Fibroblast of the aortic adventitia (primary cell): Measurements from ENCODE around the gene MCTP1. TPM values are rescaled to one million over a fixed set of nuclear protein-coding genes. Genes with fewer than 3 reads are reported as not detected.

Source experiments
- DNase-seq: peaks from one replicate; pipeline ENCODE4 v3.0.0-alpha.2; 2010; ENCODE audit warnings: low read depth
- H3K4me3 ChIP-seq: 2 replicates; pipeline ENCODE4 v1.5.1; 2011; ENCODE audit warnings: low read depth, mild to moderate bottlenecking, control low read depth, low read length, moderate library complexity
- CTCF ChIP-seq: IDR thresholded peaks from 2 replicates; pipeline ENCODE4 v1.5.1; 2011; ENCODE audit warnings: mild to moderate bottlenecking, low read length, control low read depth, inconsistent platforms; ENCODE audit not compliant: insufficient read depth
- total RNA-seq: library from RNA; depleted of rRNA; stranded (reverse); fragments of >200 nt; gene quantifications from 2 replicates; pipeline ENCODE4 v1.2.3, GENCODE V29; 2012; ENCODE audit warnings: low replicate concordance

The MCTP1 gene
- total RNA-seq, 1 donor: 7.6 TPM

DNA sequence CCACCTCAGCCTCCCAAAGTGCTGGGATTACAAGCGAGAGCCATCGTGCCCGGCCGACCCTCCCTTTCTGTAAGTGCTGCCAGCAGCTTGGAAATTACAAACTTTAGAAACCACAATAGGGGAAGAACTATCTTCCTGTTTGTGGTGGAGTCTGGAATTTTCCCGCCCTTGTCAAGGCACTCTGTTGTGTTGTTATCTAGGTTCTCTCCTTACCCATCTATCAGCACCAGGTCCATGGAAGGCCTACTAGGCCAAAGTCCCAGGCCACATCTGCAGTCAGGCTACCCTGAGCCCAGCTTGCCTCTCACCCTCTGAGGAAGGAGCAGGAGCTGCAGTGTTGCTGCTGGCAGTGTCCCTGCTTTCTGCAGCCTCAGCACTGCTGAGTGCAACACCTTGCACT lies 214.9 kb downstream of the MCTP1 start:
- DNase-seq: no peak
- H3K4me3 ChIP-seq: no peak overlapping the region
- no peak for TF ChIP-seq CTCF

DNA sequence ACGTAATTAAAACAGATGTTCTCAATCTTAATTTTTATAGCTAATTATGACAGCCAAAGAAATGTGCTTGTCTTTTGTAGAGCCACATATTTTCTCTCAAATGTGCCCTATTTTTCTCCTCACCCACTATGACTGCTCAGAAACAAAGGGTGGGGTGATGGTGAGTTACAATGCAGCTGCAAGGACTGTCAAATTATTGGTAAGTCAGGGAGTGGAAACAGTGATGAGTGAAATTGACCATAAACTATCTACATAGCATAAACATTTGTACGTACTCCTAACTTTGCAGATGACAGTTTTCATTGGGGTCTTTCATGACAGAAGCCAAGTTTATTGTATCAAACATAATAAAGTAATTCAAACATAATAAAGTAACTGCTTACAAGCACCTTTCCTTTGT lies 215.9 kb downstream of the MCTP1 start:
- H3K4me3 ChIP-seq: no peak overlapping the region
- DNase-seq: no peak
- TF ChIP-seq CTCF: no peak

DNA sequence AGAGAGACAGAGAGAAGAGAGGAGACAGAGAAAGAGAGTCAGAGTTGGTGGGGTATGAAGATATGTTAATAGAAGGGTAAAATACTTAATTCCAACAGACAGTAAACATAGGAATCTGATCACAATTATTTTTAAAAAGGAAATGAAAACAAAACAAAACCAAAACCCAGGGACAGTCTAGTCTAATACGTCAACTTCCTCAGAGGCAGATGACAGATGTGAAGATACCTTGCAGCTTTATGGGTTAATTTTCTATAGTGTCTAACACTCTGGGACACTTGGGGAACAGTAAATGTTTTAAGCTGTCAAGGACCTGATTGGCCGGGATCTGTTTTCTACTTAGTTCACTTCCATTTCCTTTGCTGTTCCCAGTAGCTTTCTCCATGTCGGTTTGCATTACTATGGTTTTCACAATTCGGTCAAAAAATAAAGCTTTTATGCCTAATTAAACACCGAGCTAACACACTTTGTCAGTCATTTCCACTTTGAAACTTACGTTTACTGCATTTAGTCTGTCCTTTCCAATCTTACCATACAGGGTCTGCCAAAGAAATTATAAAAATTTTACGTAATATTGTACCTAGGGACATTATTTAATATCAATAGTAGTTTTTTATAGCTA lies 216.5 kb downstream of the MCTP1 start:
- no peak overlapping the region for H3K4me3 ChIP-seq

DNA sequence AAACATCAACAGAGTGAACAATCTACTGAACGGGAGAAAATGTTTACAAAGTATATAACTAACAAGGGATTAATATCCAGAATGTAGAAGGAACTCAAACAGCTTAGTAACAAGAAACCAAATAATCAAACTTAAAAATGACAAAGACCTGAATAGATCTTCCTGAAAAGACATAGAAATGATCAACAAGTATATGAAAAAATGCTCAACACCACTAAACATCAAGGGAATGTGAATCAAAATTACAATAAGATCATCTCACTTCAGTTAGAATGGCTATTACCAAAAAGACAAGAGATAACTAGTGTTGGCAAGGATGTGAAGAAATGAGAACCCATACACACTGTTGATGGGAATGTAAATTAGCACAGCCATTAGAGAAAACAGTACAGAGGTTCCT lies 218.8 kb downstream of the MCTP1 start:
- no peak for TF ChIP-seq CTCF
- H3K4me3 ChIP-seq: no peak overlapping the region
- DNase-seq: no peak

More for the DNA sequence above, 216.5 kb downstream of the MCTP1 start:
- no peak for TF ChIP-seq CTCF
- DNase-seq: no peak

GRCh38 chr5:95063492-95063891 lies 221.4 kb downstream of the MCTP1 start:
- DNase-seq: no peak
- TF ChIP-seq CTCF: no peak
- no peak overlapping the region for H3K4me3 ChIP-seq

- DNase-seq: no peak
- no peak for TF ChIP-seq CTCF
Measured at GRCh38 chr5:95060098-95060497, 224.8 kb downstream of the MCTP1 start.

GRCh38 chr5:95059636-95060035 lies 225.3 kb downstream of the MCTP1 start:
- TF ChIP-seq CTCF: no peak
- H3K4me3 ChIP-seq: no peak overlapping the region
- DNase-seq: no peak

More at GRCh38 chr5:95060098-95060497, 224.8 kb downstream of the MCTP1 start:
- no peak overlapping the region for H3K4me3 ChIP-seq
